ENCODE data around the gene LILRA5.
A peak's percentile ranks its signal among the peaks of the same experiment; 100 is the strongest.
"Not testable (repeated sequence)": the region's sequence is repeated elsewhere in the genome, so short reads cannot be mapped to it uniquely, and the experiment has no call there.

Gene LILRA5

DNA sequence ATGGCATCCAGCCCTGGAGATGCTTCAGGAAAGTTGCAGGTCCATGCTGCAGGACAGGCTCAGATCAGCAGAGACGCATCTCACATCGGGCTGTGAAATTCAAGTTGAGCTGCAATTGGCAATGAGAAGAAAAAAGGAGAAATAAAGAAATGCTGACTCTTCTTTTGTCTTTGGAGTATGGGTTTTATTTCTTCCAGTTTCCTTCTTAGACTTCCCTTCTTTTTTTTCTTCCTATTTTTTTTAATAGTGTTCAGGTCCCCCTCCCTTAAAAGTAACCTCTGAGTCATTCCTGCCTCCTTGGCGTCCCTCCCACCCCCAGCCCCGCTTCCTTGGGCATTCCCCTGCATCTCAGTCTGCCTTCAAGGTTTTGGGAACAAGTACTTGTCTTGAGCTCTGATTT, 41.4 kb downstream of the LILRA5 start:
- not testable (repeated sequence) for DNase-seq

DNA sequence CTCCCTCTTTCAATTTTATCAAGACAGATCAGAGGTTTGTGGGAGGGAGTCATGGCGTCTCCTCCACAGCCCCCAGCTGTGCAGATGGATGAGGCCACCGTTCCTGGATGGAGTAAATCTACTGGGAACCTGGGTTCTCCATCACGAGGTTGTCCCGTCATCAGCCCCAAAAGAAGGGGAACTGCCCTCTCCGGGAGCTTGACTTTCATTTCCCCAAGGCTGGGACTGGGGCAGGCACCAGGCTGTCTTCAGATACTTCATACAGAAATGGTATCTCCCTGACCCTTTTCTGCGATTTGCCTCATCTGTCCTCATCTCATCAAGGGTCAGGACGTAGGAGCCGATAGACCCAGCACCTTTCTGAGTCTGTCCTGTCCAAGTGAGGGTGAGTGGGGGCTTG, 41.9 kb downstream of the LILRA5 start:
- DNase-seq, result no peak

DNA sequence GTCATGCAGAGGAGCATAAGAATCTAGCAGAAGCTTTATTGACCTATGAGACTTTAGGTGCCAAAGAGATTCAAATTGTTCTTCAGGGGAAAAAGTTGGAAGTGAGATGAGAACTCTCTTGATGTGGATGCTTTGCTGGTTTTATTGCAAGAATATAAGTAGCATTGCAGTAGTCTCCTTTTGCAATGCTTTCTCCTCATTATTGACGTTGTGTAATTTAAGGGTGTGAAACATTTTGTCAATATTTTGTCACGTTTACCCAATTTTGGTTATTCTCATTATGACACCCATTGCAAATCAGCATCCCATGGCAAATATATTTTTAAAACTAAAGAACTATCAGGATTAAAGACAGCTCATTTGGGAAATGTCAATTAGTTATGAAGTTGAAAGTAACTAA, 44.0 kb downstream of the LILRA5 start:
- no peak for DNase-seq

DNA sequence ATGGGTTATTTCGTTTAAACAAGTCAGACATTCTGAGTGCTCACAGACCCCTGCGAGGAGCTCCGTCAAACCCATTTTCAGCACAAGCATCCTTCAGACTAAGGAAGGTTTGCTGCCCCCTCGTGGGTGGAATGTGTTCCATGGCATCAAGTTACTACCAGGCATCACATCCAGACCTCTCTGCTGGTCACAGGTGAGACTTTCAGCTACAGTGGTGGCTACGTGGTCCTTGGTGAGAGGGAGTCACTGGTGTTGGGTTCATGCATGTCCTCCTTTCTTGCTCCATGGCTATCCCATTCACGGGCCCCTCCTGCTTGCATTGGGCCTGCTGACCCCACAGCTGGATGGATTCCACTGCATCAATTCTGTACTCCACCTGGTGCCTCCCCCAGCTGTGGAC, 46.8 kb downstream of the LILRA5 start:
- DNase-seq, result peak; percentile 70

DNA sequence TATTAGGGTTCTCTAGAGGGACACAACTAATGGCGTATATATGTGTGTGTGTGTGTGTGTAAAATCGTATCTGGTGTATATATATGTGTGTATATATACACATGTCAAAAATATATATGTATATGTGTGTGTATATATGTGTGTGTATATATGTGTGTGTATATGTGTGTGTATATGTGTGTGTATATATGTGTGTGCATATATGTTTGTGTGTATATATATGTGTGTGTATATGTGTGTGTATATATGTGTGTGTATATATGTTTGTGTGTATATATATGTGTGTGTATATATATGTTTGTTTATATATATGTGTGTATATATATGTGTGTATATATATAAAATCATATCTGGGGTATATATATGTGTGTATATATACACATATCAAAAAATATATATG, 50.5 kb downstream of the LILRA5 start:
- DNase-seq, result no peak

DNA sequence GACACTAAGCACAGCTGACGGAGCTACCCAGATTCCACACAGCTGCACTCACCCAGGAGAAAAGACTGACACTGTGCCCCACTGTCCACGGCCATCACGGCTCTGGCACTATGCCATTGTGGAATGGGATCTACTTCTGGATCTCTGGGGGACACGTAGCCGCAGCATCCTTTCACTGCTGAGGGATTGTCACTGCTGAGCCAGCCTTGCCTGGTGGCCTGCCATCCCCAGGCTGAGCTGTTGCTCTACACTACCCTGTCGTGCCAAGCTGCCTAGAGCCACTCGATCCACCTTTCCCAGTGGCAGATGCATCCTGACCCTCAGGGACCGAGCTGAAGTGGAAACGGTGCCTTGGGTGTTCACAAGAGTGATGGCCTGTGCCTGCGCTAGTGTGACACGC, 50.9 kb downstream of the LILRA5 start:
- no peak for DNase-seq

DNA sequence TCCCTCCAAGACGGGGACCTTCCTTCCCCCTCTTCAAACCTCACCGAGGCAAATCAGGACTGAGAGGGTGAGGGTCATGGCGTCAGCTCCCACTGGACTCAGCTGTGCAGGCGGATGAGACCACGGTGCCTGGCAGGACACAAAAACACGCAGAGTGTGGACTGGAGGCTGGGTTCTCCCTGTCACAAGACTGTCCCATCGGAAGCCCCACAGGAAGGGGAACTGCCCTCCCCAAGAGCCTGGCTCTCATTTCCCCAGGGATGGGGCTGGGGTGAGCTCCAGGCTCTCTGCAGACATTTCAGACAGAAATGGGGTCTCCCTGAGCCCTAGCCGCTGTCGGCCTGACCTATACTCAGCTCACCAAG, 55.9 kb downstream of the LILRA5 start, which contains the start of gene LILRB5:
TSS of gene LILRB5 (minus strand) at position 158 of the 365 bp plus-strand sequence. CDS start at position 78, 80 bp downstream.
- DNase-seq, result no peak
